OCI-LY3 (cell line): ENCODE data around the gene RAP1A.

ENCODE experiments used
- CTCF ChIP-seq: fragments of 200-600, 300-600 bp; sonication (generic); IDR thresholded peaks from 2 replicates; pipeline ENCODE4 v1.5.1; 2014; ENCODE audit warnings: antibody characterized with exemption, low read length, low read depth
- EZH2phosphoT487 ChIP-seq: fragments of 200-600 bp; shearing (Covaris generic); IDR thresholded peaks from 2 replicates; pipeline ENCODE4 v1.6.1; 2018; ENCODE audit warnings: antibody characterized with exemption, mixed run types, low read depth

DNA sequence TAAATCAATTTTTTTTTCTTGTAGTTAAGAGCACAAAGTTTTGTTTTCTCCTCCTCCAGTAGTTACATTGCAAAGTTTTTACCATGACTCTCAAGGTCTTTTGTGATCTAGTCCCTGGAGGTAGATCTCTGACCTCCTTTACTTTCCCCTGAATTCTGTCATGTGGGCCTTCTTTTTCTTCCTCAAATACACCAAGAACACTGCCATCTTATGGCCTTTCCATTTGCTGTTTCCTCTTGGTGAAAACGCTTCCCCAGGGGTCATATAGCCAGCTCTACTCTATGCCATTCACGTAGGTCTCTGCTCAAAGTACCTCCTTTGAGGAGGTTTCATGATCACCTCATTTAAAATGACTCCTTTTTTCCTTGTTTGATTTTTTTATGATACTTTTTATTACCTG lies 138.8 kb downstream of the RAP1A start:
- 0 out of 2 replicates have a peak, but pooled peaks have one; percentile 14 for TF ChIP-seq CTCF
- no peak for TF ChIP-seq EZH2phosphoT487
